Measurements from ENCODE around the gene ABCA2. TPM values are rescaled to one million over a fixed set of nuclear protein-coding genes. Genes with fewer than 3 reads are reported as not detected.

The ABCA2 gene
- total and polyA plus RNA-seq, 12 donors, result 16.0 to 46.7 (median 28.1) TPM

- WGBS, 2 donors, result 72 to 80% methylated on average over 10 of the region's 10 CpGs
These were observed 27.7 kb downstream of the ABCA2 start for GRCh38 chr9:137000177-137000930.

DNA sequence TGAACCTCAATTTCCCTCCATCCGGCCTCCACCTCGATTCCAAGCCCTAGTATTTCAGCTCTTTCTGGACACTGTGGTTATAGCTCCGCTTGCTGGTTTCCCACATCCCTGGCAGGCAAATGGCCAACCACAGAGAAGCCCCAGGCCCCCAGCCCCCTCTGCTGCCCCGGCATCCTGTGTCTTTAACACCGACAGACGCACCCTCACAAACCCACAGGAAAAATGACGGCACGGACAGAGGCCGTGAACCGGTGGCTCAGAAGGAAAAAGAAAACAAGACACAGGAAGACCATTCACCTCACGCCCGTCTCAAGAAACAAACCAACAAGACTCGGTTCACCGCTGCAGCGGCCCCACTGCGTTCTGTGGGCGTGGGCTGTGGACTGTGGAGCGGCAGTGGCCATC is 30.2 kb downstream of the ABCA2 start:
- intact Hi-C loops (cut with DNase I), result loop anchor here in 1 of 10 donors (5.0 kb wide), 1 partner anchor 51 kb away; the partner anchor contains the start of gene C8G
- Histone ChIP-seq H3K4me1 (peaks cover 8 to 77% (median 38%) of the 10 kb centered on the region in 9 donors), H3K9me3 (no peaks in the 10 kb centered on the region), H3K27me3 (peaks cover 0 to 41% (median 17%) of the 10 kb centered on the region in 7 donors), H3K36me3 (peaks cover 0 to 13% (median 0%) of the 10 kb centered on the region in 9 donors), H3K4me3 (no peak overlapping the region), H3K27ac (peak overlapping the region in 2 of 10 donors; percentile 11 to 67)
- WGBS, 2 donors, result 58 to 62% methylated on average over 18 of the region's 18 CpGs
- ATAC-seq (no peak), DNase-seq (no peak)
- TF ChIP-seq CTCF (IDR thresholded peaks at IDR 0.05), result peak in 3 of 9 donors; percentile 21 to 42 (median 28)

More at GRCh38 chr9:137000177-137000930, 27.7 kb downstream of the ABCA2 start:
- H3K27me3 ChIP-seq, result peaks cover 0 to 24% (median 4%) of the 10 kb centered on the region in 7 donors
- TF ChIP-seq CTCF (IDR thresholded peaks at IDR 0.05), result no peak
- H3K27ac ChIP-seq, result peak overlapping the region in 2 of 10 donors; percentile 15 to 80
- peaks cover 0 to 11% (median 0%) of the 10 kb centered on the region in 11 donors for H3K9me3 ChIP-seq
- no peak overlapping the region for H3K4me3 ChIP-seq
- peaks cover 5 to 55% (median 18%) of the 10 kb centered on the region in 9 donors for H3K4me1 ChIP-seq
- intact Hi-C loops (cut with DNase I), result no loop called here
- no peak for ATAC-seq
- H3K36me3 ChIP-seq, result no peaks in the 10 kb centered on the region
- no peak for DNase-seq

GRCh38 chr9:136997371-136997770 is 30.7 kb downstream of the ABCA2 start:
- TF ChIP-seq CTCF (IDR thresholded peaks at IDR 0.05), result no peak
- DNase-seq (no peak), ATAC-seq (no peak)
- peaks cover 8 to 81% (median 42%) of the 10 kb centered on the region in 9 donors for H3K4me1 ChIP-seq
- no peak overlapping the region for H3K4me3 ChIP-seq
- H3K27me3 ChIP-seq, result peaks cover 0 to 41% (median 17%) of the 10 kb centered on the region in 7 donors
- intact Hi-C loops (cut with DNase I), result loop anchor here in 1 of 10 donors (5.0 kb wide), 1 partner anchor 50 kb away; the partner anchor contains the start of gene C8G
- no peaks in the 10 kb centered on the region for H3K9me3 ChIP-seq
- 80 to 82% methylated on average over 10 of the region's 10 CpGs for WGBS, 2 donors
- H3K27ac ChIP-seq, result peak overlapping the region in 3 of 10 donors; percentile 4 to 67 (median 11)
- H3K36me3 ChIP-seq, result peaks cover 0 to 13% (median 0%) of the 10 kb centered on the region in 9 donors
